Measurements from ENCODE around the gene ELF5.
A peak's percentile ranks its signal among the peaks of the same experiment; 100 is the strongest.

The ELF5 gene

DNA sequence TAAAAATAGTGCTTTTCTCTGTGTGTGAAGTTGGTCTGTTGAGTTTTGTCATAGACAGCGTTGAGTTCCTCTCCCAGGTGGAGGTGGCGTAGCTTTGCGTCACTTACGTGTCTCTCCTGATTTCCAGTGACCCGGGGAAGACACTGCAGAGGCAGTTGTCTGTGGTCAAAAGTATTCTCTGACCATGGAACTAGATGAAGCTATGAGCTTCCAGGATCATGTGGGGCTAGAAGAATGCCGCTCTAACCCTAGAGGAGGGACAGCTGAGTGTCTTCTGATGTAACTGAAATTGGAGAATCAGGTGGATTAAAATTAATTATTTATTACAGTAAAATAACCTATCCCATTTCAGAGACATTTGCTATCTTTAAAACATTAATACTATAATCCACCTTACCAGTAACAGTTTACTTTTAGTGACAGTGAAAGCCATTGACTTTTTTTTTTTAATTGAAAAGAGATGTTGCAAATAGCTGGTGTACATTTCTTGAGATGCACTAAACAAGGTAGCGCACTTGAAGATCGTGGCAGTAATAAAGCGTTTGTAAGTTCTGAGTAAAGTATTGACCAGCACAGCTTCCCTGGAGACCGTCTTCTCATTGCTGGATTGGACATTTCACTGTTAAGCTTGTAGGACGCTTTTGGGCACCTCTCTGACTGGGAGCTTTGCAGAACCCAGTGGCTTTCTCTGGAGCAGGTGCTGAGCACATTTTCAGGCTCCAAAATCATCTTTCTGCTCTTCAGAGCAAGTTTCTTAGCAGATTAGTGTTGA is 65.2 kb downstream of the ELF5 start:
- no peak for DNase-seq

DNA sequence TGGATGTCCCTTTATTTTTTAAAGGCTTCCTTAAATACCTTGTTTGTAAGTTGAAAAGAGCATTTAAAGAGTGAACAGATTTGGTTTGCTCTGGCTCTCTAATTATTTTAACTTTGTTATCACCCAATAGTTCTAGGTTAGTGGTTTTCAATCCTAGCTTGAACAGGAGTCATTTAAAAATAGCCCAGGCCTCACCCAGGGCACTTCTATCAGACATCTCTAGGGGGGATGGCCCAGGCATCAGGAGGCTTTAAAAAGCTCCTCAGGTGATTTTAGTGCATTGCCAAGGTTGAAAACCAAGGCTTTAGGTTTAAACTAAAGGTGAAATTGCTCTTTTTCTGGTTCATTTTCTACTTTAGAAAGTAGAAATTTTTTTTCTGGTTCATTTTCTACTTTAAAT is 66.5 kb downstream of the ELF5 start:
- DNase-seq: no peak

DNA sequence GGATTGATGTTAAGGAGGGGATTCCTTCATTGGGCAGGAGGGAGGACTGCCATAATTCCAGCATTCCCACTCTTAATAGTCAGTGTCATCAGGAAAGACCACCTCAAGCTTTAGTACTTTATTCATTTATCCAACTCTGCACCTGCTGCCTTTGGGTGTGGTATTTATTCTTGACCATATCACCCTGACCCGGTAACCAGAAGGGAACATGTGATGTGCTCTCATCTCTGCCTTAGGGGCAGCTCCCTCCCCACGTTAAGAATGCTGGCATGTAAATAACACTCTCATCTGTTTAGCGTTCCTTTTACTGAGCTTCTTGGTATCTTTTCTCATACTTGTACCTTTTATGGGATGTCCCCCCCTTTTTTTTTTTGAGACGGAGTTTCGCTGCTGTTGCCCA is 67.2 kb downstream of the ELF5 start:
- no peak for DNase-seq

DNA sequence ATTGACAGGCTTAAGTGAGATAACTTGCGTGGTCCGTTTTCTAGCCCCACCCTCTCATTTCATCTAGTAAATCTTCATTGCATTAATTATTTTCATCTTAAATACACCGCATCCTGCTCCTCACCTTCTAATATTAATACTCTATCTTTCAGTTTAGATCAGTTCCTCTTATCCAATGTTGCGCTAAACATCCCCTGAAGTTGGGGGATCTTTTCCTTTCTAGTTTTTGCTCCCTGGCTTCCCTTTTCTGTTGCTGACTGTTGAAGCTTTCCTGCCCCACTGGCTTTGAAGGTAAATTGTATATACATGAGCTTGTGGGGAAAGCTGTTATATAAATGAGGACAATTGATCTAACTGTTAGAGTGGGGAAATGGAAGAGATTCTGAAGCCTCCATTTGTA is 67.6 kb downstream of the ELF5 start:
- DNase-seq: no peak

DNA sequence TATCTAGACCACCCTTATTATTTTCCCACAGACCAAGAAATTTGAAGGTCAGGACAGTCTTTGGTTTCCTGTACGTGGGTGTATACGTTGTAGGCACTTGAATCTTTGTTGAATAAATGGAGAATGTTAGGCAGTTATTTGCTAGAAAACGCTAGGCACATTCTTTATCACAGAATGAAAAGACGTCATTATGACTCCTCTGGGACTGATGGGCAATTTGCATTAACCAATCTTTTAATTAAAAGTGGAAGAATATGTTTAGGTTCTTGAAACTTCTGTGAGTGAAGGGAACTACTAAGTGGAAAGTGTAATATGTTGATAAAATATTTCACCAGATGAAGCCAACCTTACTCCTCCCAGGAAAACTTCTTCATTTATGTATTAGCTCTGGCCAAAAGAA is 69.2 kb downstream of the ELF5 start:
- no peak for DNase-seq

DNA sequence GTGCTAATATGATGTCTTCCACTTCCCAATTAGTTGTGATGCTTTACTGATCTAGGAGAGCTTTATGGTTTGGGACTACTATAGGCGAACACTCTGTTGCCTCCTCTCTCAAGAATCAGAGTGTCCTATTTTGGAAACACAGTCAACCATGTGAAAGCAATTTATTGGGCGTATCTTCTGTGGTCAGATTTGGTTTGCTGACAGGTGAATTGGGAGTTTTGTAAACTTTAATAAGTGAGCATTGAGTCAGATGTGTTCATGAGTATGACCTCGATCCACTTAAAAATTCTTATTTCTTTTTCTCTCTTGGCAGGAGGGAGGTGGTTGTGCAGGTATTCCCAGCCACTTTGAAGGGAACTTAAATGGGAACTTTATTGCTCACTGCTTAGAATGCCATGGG is 70.5 kb downstream of the ELF5 start:
- no peak for DNase-seq

DNA sequence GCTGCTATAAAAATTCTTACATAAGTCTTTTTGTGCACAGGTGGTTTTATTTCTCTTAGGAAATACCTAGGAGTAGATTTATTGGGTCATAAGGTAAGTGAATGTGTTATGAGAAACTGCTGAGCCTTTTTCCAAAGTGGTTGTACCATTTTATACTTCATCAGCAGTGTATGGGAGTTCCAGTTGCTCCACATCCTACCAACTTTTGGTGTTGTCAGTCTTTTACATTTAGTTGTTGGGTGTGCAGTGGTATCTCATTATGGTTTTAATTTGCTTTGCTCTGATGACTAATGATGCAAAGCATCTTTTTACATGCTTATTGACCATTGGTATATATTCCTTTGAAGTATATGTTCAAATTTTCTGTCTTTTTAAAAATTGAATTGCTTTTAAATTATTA is 71.8 kb downstream of the ELF5 start:
- no peak for DNase-seq

DNA sequence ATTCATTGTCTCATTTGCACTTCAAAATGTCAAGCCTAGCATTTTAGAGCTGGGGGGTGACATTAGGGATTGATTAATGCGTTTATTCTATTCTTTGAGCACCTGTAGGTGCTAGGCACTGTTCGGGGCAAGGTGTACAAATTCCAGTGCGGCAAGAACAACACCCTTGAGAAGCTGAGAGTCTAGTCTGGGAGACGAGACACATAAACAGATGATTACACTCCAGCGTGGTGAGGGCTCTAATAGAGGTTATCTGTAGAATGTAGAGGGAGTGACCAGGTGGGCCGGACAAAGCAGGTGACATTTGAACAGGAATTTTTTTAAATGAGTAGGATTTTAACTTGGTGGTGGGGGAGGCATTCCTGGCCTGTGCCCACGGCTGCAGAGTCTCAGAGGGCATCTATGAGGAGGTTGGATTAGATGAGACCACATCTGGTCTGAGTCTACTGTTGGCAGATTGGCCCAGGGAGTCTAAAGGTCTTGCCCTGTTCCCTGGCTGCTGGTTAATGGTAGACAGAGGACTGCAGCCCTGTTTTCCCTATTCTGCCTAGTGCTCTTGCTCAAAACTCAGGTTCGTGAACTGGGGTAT is 73.9 kb downstream of the ELF5 start:
- DNase-seq: peak; percentile 13

DNA sequence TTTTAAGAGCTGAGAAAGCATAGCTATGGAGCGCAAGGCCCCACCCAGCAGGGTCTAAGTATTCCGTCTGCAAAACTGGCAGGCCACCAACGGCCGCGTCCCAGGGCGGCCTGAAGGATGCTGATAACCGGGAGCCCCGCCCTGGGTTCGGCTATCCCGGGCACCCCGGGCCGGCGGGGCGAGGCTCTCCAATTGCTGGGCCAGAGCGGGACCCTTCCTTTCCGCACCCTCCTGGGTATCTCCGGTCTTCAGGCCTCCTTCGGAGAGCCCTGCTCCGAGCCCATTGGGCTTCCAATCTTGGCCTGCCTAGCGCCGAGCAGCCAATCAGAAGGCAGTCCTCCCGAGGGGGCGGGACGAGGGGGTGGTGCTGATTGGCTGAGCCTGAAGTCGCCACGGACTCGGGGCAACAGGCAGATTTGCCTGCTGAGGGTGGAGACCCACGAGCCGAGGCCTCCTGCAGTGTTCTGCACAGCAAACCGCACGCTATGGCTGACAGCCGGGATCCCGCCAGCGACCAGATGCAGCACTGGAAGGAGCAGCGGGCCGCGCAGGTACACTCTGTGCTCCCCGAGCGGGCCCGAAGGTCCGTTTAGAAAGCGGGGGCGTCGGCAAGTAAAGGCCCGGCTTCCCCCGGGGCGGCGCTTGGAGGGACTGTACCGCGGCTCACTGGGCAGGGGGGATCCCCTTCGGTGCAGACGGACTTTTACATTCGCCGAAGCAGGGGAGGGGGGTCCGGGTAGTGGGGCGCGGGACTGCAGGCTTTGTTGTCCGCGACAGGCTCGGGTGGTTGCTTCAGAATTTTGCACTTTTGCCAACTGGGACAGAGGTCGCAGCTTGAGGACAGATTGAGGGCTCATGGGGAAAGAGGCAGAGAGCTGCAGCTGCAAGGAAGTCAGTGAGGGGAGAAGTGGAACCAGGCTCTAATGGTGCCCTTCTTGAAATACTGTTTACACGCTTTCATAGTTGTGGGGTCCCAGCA is 74.8 kb downstream of the ELF5 start, which contains the start of gene CAT:
TSS of gene CAT (plus strand) at position 406 of the 979 bp plus-strand sequence. CDS start at position 486, 80 bp downstream.
- peak; percentile 97 for DNase-seq

DNA sequence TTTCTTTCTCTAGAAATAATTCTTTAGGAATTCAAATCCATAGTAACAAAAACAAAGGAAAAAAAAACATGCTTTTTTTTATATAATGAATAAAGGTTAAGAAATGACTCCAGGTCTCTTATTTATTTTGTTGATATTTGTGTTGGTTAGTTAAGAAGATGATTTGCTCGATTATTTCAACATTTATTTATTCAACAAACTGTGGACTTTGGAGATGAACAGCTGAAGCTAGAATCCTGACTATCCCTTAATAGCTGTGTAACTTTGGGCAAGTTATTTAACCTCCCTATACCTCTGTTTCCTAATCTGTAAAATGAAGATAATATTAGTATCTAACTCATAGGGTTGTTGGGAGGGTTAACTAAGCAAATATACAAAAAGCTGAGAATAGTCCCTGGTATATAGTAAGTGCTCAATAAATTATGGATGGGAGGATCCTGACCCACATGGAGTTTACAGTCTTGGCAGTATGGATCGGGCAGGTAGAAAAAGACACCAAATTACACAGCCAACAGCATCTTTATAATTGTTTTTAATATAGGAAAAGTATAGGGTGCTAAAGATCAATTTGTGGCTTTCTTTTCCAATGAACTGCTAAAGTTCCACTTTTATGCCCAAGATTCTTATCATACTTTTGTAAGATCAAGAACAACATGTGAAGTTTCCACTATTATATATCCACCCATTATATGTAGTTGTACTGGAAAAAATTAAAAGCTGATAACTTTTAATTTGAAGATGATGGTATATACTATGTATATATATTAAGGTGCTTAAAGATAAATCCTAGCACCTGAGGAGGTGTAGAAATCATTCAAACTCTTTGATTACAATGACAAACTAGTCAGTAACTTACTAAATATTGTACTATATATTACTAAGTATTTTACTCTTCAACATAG is 76.1 kb downstream of the ELF5 start:
- no peak for DNase-seq

DNA sequence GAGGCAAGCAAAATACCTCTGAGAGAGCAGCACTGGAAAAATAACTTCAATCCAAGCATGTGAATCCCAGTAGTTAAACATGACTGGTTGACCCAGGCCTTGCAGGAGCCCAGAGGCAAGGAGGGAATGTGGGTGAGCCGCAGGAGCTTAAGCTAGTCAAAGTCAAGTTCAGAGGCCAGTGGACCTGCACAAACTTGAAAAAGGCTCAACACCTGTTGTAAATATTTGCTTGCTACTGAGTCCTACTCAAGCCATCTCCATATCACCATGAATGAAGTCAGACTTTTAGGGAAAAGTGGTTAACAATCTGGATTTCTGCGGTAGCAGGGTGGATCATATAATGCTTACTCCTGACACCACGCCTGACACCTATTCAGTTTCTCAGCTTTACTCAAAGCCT is 79.7 kb downstream of the ELF5 start:
- no peak for DNase-seq

DNA sequence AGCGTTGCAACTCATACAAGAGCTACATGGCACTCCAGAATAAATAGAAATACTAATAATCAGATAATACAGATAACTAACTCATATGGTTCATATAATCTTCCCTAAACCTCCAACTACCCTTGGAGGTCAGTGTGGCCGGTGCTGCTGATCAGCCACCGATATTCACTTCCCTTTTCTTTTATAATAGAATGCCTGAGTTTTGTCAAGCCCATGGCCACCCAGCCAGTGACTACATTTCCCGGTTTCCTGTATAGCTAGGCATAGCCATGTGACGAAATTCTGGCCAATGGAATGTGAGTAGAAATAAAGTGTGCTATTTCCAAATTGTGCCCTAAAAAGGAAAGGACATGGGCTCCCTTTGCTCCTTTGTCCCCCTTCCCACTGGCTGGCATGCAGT is 80.8 kb downstream of the ELF5 start:
- no peak for DNase-seq

DNA sequence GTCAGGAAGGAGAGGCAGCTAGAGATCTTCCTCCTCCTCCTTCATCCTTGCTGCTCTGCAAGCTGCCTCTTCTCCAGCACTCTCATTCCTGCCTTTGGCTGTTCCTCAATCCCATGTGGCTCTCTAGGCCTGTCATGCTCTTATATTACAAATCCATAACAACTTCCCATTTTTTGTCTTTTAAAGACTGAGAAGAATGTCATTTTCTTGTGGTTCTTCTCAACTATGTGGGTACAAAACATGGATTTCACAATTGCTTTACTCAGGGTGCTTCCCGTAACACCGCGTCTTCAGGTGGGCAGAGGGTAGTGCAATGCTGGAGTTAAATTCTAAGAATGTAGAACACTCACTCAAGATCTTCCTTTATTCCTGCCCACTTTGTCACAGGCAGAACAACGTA is 81.6 kb downstream of the ELF5 start:
- DNase-seq: no peak

All from NCI-H345 (cell line).